NT2/D1 (cell line): Measurements from ENCODE around the gene VAV2.

Experiments used
- SUZ12 ChIP-seq: IDR thresholded peaks from 2 replicates; pipeline ENCODE4 v1.6.1; 2011; ENCODE audit not compliant: insufficient read length, insufficient read depth; ENCODE audit errors: extremely low read depth
- YY1 ChIP-seq: IDR thresholded peaks from 2 replicates; pipeline ENCODE4 v1.6.1; 2011; ENCODE audit not compliant: insufficient read length, insufficient read depth
- ZNF274 ChIP-seq: IDR thresholded peaks from 2 replicates; pipeline ENCODE4 v1.6.1; 2011; ENCODE audit warnings: mild to moderate bottlenecking, low read depth, low read length

DNA sequence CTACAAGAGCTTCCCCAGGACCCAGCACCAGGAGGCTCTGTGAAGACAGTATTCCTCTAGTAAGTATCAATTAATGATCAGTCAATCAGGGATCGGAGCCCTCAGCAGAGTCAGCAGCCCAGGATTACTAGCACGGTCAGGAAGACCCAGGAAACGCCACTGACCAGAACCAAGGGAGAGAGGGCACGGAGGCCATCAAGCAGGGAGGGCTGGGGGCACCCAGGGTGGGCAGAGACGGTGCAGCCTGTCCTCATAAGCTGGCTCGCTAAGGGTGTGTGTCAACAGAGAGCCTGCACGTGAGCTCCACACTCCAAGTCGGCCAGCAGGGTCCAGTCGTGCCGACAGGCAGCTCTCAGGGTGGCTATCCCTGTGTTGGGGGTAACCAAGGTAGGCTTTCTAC, 29.0 kb downstream of the VAV2 start:
- TF ChIP-seq YY1 (no peak), SUZ12 (no peak), ZNF274 (no peak)
